ENCODE measurements around the gene ARSG.

Gene ARSG

GRCh38 chr17:68456339-68457167 is 165.3 kb downstream of the ARSG start:
- DNase-seq: no peak

DNA sequence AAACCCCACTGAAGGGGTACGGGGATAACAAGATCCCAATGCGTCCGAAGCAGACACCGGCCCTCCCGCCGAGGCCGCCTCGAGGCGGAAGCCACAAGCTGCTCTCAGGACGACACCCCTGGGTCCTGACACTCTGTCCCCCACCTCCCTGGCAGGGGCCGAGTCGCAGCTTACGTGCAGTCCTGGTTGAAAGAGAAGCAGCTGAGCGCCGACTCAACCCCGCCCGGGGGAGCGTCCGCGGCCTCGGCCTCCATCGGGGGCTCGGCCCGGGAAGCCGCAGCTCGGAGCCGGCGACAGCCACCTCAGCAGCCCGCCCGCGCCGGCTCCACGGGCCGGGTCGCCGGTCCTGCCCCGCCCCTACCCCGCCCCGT is 165.9 kb downstream of the ARSG start, which contains the start of gene WIPI1:
Gene WIPI1 (minus strand): TSS at position 329 of the 371 bp plus-strand sequence. CDS start 75 bp downstream, at position 254.
- peak in 1 of 2 experiments; percentile 43 for DNase-seq

- DNase-seq: peak; percentile 97 to 98
Measured at GRCh38 chr17:68457539-68458259, 166.4 kb downstream of the ARSG start.

GRCh38 chr17:68458260-68459036 is 167.2 kb downstream of the ARSG start:
- DNase-seq: no peak

DNA sequence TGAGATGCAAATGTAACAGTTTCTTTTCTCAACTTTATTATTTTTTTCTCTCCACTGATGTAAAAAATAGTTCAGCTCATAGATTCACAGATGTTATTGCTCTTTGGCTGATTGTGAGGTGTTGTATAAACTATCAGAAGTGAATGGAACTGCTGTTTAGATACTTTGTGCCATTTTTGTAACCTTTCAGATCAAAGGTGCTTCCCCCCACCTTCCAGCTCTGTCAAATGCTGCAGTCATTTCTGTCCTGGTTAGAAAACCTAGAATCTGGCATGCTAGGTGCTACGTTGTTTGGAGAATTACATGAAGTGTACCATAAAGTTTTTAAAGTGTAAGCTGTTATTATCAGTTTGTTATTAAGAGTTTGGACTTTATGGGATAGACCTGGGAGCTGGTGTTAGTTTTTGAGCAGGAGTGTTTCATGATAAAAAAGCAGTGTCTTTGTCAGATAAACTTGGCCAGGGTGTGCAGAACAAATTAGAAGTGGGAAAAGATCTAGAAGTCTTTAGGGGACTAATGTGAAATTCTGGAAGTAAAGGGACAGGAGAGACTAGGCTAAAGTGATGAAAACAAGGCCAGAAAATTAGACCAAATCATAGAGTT is 167.8 kb downstream of the ARSG start:
- no peak for DNase-seq

- no peak for DNase-seq
Measured at GRCh38 chr17:68460146-68460545, 168.9 kb downstream of the ARSG start.

GRCh38 chr17:68460715-68461114 is 169.4 kb downstream of the ARSG start:
- DNase-seq: no peak

DNA sequence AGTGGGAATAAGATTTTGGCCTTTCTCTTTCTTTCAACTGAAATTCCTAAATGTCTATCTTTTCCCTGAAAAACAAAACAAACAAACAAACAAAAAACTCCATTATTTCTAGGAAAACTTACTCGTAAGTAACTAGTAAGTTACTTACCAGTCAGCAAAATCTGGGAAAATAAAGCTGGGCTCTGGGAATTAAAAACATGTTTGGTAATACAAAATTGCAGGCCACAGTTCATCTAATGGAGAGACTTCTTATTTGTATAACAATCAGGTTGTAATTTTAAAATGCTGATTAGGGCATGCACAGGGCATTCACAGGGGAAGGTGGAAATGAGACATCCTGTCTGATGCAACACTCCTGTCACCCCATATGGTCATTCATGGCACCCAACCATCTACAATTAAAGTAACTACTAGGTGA is 169.8 kb downstream of the ARSG start:
- DNase-seq: no peak

DNA sequence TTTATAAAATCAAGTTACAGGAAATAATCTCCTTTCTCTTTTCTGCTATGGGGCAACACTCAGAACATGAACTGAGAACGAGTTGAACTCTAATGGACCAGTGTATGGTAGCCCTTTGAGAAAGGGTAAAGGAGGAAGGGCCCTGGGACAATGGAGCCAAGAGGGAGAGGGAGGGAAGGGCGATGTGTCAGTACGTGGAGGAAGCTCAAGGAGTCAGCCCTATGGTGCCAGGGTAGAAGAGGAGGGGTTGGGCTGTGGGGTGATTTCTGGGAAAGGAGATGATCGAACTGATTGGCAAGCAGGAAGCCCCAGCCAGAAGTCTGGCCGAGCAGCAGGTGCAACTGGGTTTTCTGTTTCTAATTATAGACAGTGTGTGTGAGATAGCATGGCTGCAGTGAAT is 170.3 kb downstream of the ARSG start:
- no peak for DNase-seq

GRCh38 chr17:68462381-68463210 is 171.3 kb downstream of the ARSG start:
- peak; percentile 93 to 94 for DNase-seq

DNA sequence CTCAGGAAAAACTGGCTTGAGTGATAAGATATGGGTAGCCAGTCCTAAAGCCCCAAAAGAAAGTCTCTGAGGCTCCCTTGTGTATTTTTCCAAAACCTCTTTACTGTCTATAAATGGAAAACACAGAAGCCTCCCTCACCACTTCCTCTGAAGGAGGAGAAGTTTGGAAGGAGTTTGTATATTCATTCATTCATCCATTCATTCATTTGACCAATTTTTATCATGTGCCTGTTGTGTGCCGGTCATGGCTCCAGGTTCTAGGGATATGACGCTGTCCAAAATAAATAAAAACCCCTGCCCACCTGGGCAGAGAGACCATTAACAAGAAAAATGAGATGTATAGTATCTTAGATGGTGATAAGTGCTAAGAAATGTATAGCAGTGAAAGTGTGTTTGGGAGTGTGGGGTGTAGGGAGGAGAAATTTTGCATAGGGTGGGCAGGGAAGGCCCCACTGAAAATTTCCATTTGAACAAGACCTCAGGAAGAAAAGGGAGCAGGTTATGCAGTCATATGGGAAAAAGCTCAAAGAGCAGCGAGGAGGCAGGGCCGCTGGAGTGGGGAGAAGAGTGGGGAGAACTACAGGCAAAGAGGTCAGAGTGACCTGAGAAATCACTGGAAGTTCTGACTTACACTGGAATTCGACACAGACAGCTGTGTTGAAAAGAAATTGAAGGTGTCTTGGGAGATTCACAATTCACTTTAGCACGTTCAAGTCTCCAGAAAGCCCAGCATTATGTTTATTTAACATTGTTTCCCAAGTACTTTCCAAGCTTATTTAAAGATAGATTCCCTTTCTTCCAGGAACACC is 172.1 kb downstream of the ARSG start:
- no peak for DNase-seq

GRCh38 chr17:68468334-68468733 is 177.0 kb downstream of the ARSG start:
- DNase-seq: no peak

DNA sequence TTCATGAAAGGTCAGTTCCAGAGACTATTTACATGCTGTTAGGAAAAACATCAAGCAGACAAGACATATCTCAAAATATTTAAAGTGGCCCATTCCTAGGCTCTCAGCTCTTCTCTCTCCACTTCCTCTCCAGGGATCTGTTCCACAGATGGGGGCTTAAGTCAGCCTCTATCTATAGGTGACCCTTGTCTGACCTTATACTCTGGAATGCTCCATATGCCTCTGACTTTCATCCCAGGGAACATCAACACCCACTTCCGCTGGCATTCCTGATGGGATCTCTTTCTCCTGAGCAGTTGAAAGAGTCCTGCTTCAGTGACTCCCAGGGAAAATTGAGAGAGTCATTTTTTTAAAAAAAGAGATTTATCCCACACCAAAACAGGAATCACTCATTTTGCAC is 177.5 kb downstream of the ARSG start:
- DNase-seq: no peak
